ENCODE measurements around the gene HIVEP3. TPM values are rescaled to one million over a fixed set of nuclear protein-coding genes. Genes with fewer than 3 reads are reported as not detected.

HIVEP3 gene
- polyA plus RNA-seq, 4 donors, result 3.5 to 4.8 (median 4.6) TPM

DNA sequence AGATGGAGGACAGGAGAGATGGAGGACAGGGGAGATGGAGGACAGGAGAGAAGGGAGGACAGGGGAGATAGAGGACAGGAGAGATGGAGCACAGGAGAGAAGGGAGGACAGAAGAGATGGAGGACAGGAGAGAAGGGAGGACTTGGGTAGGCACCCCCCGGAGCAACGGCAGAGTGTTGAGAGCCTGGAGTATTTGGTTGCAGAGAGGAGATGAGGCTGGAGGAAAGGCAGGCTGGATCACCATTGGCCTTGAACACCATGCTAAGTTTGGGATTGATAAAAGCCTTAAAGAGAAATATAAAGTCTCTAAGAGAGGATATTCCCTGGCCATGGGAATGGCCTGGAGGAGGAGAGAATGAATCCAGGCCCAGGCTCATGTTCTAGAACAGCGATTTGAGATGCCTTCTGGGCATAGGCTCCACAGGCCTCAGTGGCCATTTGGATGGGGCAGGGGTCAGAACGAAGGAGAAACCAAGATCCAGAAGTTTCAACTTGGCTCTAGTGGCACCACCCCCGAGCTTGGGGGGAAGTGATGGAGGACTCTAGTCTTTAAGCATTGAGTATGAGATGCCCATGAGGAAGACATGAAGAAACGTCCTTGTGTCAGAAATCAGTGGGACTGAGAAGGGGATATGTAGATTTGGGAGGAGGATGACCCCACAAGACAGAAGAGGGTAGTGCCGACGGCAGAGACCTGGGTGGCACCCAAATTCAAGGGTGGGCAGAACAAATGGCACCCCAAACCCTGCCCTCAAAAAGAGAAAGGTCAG is 386.3 kb downstream of the HIVEP3 start:
- DNase-seq (ENCODE audit: low read depth in 4 of 4, low spot score in 2 of 4), result no peak

GRCh38 chr1:41530411-41530810 is 388.3 kb downstream of the HIVEP3 start:
- no peak for DNase-seq (ENCODE audit: low read depth in 4 of 4, low spot score in 2 of 4)

- no peak for DNase-seq (ENCODE audit: low read depth in 4 of 4, low spot score in 2 of 4)
These were observed 388.9 kb downstream of the HIVEP3 start for GRCh38 chr1:41529621-41530395.

- DNase-seq (ENCODE audit: low read depth in 4 of 4, low spot score in 2 of 4), result no peak
These were observed 389.8 kb downstream of the HIVEP3 start for GRCh38 chr1:41528726-41529605.

GRCh38 chr1:41528106-41528505 is 390.6 kb downstream of the HIVEP3 start:
- DNase-seq (ENCODE audit: low read depth in 4 of 4, low spot score in 2 of 4), result no peak

DNA sequence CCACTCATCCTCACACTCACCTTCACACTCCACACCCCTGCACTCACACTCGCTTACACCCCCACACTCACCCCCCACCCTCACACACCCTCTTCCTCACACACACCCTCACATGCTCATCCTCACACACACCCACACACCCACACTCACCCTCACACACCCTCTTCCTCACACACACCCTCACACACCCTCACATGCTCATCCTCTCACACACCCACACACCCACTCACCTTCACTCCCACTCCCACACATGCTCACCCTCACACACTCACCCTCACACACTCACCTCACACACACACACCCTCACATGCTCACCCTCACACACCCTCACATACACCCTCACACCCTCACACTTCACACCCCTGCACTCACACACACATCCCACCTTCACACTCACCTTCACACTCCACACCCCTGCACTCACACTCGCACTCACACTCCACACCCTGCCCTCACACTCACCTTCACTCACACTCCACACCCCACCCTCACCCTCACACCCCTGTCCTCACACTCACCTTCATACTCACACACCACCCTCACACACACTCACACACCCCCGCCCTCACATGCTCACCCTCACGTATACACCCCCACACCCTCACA is 391.7 kb downstream of the HIVEP3 start:
- no peak for DNase-seq (ENCODE audit: low read depth in 4 of 4, low spot score in 2 of 4)

DNA sequence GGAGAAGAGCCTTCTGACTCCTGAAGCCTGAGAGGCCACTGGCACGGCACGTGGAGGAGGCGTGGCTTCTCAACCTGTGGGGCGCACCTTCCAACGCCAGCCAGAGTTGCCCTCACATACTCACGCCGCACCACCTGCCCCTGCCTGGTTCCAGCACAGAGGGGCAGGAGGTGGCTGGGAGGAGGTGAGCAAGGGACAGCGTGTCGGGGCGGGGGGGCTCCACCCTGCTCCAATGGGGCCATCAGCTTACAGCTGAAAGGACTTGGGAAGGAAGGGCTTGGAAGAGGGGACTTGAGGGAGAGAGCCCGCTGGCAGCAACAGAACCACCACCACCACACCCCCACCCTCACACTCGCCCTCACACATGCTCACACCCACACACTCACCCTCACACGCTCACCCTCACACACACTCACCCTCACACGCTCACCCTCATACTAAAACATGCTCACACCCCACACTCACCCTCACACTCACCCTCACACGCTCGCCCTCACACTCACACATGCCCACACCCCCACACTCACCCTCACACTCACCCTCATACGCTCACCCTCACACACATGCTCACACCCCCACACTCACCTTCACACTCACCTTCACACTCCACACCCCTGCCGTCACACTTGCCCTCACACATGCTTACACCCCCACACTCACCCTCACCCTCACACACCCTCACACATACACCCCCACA is 392.7 kb downstream of the HIVEP3 start:
- DNase-seq (ENCODE audit: low read depth in 4 of 4, low spot score in 2 of 4), result no peak

GRCh38 chr1:41524676-41525675 is 393.7 kb downstream of the HIVEP3 start:
- DNase-seq (ENCODE audit: low read depth in 4 of 4, low spot score in 2 of 4), result no peak

DNA sequence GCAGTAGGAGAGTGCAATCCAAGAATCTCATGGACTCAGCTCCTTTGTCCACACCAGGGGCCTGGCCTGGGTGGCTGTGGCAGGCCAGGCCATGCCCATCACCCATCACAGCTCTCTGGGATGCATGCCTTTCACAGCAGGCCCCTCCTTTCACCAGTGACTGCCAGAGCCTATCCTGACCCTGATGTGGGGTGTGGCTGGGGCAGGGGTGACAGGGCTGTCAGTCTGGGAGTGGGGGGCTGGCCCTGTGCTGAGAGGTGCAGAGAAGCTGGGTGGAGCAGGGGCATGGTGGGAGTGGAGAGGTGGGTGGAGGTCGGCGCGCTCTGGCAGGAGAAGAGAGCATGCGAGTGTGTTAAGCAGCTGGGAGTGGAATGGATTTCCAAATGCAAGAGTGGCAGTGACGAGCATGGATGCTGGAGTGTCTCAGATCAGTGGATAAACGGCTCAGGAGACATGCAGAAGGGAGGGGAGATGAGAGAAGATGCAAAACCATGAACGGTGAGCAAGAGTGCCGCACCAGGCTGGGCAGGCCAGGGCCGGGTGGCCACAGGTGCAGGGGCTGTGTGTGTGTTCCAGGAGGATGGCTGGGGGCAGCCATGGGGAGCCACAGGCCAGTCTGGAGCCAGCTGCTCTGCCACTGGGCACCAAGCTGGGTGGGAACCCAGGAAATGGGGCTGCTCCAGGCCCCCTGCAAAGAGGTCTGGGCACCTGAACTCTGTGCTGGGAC is 394.6 kb downstream of the HIVEP3 start:
- DNase-seq (ENCODE audit: low read depth in 4 of 4, low spot score in 2 of 4), result no peak

DNA sequence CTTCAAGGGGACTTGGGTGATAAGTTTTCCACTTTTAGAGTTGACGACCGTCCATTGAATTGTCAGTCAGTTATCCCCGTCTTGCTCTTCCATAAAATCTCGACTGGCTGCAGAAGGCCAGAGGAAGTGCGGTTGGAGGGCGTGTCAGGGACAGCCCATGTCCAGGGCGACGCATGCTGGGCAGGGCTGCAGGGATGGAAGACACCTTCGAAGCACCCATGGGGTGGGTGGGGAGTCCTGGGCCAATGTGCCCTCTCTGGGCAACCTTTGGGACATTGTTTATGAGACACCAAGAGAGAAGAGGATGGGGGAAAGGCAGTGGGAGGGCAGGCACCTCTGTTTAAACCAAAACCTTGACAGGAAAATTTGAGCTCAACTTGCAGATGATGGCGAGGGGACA is 395.7 kb downstream of the HIVEP3 start:
- DNase-seq (ENCODE audit: low read depth in 4 of 4, low spot score in 2 of 4), result no peak

- no peak for DNase-seq (ENCODE audit: low read depth in 4 of 4, low spot score in 2 of 4)
These were observed 397.0 kb downstream of the HIVEP3 start for GRCh38 chr1:41521766-41522165.

- no peak for DNase-seq (ENCODE audit: low read depth in 4 of 4, low spot score in 2 of 4)
These were observed 397.6 kb downstream of the HIVEP3 start for GRCh38 chr1:41520951-41521752.

DNA sequence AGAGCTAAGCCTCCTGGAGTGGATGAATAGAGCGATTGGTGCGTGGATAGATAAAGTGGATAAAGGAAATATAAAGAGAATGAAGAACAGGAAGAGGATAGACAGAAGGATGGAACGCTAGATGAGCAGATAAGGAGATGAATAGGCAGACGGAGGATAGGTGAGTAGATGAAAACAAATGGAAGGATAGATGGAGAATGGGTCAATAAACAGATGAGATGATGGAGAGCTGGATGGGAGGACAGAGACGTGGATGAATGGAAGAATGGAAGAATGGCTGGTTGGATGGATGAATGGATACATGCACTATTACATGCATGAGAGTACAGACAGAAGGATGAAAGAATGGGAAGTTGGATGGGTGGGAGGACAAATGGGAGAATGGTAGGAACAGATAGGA is 399.1 kb downstream of the HIVEP3 start:
- no peak for DNase-seq (ENCODE audit: low read depth in 4 of 4, low spot score in 2 of 4)

GRCh38 chr1:41518471-41518870 is 400.3 kb downstream of the HIVEP3 start:
- no peak for DNase-seq (ENCODE audit: low read depth in 4 of 4, low spot score in 2 of 4)

DNA sequence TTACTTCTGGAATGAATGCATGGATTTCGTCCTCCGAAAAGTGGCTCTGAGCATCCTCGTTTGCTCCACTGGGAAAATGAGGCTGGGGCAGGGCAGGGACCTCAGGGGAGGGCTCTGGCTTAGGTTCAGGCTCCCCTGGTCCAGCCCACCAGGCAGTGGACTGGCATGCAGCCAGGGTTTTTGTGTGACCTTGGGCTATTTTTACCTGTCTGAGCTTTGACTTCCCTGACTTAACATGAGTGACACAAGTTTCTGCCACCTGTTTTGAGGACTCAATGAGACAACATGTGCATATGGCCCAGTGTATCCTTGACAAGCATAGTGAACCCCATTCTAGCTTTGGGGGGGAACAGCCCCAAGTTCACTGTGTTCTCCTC is 401.7 kb downstream of the HIVEP3 start:
- DNase-seq (ENCODE audit: low read depth in 4 of 4, low spot score in 2 of 4), result no peak

DNA sequence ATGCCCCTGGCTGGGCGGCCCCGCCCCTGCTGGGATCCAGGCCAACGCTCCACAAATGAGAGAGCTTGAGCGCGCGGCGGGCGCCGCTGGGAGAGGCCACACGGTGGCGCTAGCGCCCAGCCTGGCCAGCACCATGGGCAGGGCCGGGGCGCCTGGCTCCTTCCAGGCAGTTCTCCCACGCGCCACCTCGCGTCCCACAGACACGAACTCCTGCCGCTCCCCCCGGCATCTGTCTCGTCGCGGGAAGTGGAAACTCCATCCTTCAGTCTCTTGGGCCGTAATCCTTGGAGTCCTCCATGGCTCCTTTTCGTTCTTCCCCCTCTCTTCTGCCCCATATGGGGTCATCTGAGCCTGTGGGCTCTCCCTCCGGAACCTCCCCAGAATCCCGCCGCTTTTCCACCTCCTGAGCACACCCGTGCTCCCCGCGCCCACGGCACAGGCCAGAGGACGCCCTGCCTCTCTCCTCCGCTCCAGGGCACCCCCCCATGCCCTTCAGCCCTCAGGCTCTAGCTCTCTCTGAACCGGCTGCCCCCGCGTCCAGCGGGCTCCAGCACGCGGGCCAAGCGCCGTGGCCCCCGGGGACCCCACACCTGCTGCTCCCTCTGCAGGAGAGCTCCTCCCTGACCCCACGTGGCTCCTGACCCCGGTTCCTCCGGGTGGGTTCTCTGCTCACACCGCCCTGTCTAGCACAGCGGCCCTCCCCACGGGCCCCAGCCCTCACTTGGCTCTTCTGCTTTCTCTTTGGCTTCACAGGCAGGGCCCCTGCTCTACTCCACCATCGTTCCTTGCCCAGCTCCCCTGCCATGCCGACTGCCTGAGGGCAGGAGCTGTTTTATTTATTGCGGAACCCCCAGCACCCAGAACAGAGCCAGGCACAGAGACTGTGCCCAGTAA is 402.3 kb downstream of the HIVEP3 start:
- DNase-seq (ENCODE audit: low read depth in 4 of 4, low spot score in 2 of 4), result peak in 3 of 4 donors; percentile 82 to 88 (median 86)

Data from left renal cortex interstitium (tissue), 4 donors.